HCT116 (cell line): ENCODE measurements around the gene PROS1.

Experiments used
- CBX3 ChIP-seq: IDR thresholded peaks from 2 replicates; pipeline ENCODE4 v1.6.1; 2012; ENCODE audit warnings: low read depth
- CTCF ChIP-seq, 3 experiments: fragments of 200-600 bp in 1 of 3; sonication (generic) in 1 of 3; IDR thresholded peaks in 2 of 3; conservative IDR thresholded peaks in 1 of 3; 2 replicates each; pipeline ENCODE4 v1.5.1; 2012 to 2017; ENCODE audit warnings: low read depth in 2 of 3, low read length in 2 of 3, antibody characterized with exemption in 1 of 3, borderline replicate concordance in 1 of 3, control low read depth in 1 of 3, mild to moderate bottlenecking in 1 of 3, mixed read lengths in 1 of 3, mixed run types in 1 of 3, moderate library complexity in 1 of 3; ENCODE audit not compliant: insufficient read depth in 1 of 3
- JUND ChIP-seq: IDR thresholded peaks from 2 replicates; pipeline ENCODE4 v1.6.1; 2012
- TF ChIP-seq, protein P1 (sequence below): IDR thresholded peaks from 2 replicates; pipeline ENCODE4 v1.6.1; 2012

DNA sequence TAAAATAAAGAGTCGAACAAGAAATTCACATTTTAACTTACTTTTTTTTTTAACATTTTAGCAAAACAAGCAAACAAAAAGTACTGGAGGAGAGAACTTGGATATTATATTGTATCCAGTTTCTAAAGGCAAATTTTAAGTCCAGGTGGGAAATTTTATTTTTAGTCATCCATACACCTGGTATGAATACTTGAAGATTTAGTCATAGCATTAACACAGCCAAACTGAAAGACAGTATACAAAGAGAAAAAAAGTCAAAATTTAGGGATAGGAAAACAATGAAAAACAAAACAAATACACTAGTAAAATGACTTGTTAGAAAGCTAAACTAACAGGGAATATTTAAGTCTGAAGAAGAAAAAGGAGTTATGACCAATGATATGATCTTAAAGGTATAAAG lies 69.1 kb downstream of the PROS1 start:
- TF ChIP-seq JUND (no peak), CBX3 (no peak), CTCF (IDR thresholded peaks at IDR 0.05 in 2 of 3, conservative IDR thresholded peaks at IDR 0.05 in 1 of 3; ENCODE audit: borderline replicate concordance in 1 of 3, insufficient read depth in 1 of 3, low read depth in 2 of 3, low read length in 2 of 3) (no peak)
- TF ChIP-seq, protein P1, sequence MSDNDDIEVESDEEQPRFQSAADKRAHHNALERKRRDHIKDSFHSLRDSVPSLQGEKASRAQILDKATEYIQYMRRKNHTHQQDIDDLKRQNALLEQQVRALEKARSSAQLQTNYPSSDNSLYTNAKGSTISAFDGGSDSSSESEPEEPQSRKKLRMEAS, result no peak
